D721Med (cell line): ENCODE data around the gene EIF2D.

Source experiments
- DNase-seq: peaks from one replicate; pipeline ENCODE4 v3.0.0; 2011; ENCODE audit warnings: low spot score; ENCODE audit not compliant: insufficient read length
- FAIRE-seq: peaks from 2 replicates; lab custom pipeline; 2011; peaks lifted over from hg19 to GRCh38; lab: Jason Lieb, UNC
- CTCF ChIP-seq: IDR thresholded peaks from 2 replicates; pipeline ENCODE4 v1.5.1; 2012; ENCODE audit warnings: mild to moderate bottlenecking, control low read depth; ENCODE audit not compliant: insufficient read depth; ENCODE audit errors: missing control alignments

EIF2D gene

DNA sequence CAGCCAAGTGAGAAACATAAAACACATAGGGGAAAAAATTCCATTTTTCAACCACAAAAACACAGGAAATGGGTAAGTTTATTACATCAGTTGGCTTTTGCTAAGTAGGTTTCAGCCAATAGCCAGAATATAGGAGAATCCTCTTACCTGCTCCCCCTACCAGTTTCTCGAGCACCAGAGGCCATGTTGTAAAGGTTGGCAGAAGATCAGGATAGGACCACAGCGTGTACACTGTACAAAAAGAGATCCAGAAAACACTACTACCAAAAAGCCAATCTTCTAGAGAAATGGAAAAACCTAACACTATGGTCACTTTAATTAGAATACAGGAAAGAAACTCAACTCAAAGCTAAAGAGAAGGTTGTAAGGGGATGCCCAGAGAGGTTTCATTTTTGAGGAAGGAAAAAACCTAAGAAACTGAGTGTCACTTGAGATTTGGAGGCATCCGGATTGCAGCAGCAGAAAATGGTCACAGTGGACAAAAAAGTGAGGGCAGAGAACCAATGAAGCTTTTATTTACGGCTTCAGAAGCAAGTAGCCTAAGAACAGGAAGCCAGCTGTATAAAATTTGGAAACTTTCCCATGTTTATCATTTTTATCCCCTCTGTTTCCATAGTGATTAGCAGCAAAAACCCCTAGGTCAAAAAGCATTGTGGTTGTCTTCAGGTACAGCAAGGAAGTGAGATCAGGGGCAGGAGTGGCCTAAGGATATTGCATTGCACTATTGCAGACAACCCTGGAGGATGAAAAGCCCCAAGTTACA, 2.9 kb downstream of the EIF2D start:
- DNase-seq (no peak), FAIRE-seq (no peak)
- TF ChIP-seq CTCF: no peak

DNA sequence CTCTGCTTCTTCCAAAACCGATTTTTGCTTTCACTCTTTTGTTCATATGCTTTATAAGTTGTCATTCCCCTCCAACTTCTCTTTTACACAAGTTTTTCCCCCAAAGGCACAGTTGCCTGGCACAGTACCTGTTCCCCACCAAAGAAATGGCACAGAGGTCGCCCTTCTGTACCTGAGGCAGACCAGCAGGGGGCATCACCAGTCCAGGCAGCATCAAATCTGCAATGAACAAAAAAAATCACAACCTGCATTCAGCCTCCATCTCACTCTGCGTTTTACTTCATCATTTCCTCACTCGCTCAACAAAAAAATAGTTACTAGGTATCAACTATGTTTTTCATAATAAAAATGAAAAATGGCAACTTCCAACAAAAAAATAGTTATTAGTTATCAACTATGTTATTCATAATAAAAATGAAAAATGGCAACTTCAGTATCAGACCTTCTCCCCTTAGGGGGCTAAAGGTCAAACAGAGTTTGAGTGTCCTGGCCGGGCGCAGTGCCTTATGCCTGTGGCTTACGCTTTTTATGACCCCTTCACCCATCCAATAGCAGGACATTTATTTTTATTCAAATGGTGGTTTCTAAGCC, 4.1 kb downstream of the EIF2D start:
- FAIRE-seq: no peak
- no peak for DNase-seq
- TF ChIP-seq CTCF: peak; percentile 89

DNA sequence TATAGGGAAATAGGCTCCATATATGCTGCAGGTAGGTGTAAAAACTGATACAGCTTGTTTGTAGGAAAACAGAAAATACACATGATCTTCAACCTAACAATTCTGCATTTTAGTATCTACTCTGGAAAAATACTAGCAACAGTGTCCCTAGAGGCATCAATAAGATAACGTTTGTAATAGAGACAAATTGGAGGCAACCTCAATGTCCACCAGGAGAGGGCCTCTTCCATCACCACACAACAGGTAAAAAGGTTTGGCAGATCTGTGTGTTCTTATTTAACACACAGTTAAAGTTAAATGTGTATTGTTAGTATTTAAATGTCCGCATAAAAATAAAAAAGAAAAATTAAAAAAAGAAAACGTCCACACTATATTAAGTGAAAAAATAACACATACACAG, 5.4 kb downstream of the EIF2D start:
- no peak for DNase-seq
- TF ChIP-seq CTCF: peak; percentile 26
- no peak for FAIRE-seq

GRCh38 chr1:206604861-206605260, 7.4 kb downstream of the EIF2D start:
- DNase-seq (no peak), FAIRE-seq (no peak)
- TF ChIP-seq CTCF: no peak

DNA sequence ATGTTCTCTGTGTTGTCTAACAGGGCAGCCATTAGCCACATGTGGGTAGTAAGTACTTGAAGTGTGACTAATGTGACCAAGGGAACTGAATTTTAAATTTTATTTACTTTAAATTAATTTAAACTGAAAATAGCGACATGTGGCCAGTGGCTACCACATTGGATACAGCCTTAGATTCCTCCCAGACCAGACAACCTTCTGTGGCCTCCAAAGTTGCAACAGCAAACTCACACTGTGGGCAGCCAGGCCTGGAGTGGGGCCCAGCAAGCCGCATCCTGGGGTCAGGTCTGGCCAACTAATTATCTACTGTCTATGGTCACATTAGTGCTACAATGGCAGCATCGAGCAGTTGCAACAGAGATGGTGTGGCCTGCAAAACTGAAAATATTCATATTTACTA, 11.7 kb downstream of the EIF2D start:
- DNase-seq (no peak), FAIRE-seq (no peak)
- TF ChIP-seq CTCF: no peak

DNA sequence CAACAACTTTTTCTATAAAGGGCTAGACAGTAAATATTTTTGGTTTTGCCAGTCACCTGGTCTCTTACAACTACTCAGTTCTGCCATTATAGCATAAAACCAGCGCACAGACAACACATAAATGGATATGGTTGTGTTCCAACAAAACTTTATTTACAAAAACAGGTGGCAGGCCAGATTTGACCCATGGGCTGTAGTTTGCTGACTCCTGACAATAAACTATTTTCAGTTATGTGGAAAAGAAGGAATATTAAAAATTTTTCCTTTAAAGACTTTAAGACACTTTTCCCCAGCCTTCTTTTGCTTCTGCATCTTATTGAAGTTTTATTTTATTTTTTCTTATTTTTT, 16.0 kb downstream of the EIF2D start:
- TF ChIP-seq CTCF: no peak
- no peak for DNase-seq
- FAIRE-seq: no peak

DNA sequence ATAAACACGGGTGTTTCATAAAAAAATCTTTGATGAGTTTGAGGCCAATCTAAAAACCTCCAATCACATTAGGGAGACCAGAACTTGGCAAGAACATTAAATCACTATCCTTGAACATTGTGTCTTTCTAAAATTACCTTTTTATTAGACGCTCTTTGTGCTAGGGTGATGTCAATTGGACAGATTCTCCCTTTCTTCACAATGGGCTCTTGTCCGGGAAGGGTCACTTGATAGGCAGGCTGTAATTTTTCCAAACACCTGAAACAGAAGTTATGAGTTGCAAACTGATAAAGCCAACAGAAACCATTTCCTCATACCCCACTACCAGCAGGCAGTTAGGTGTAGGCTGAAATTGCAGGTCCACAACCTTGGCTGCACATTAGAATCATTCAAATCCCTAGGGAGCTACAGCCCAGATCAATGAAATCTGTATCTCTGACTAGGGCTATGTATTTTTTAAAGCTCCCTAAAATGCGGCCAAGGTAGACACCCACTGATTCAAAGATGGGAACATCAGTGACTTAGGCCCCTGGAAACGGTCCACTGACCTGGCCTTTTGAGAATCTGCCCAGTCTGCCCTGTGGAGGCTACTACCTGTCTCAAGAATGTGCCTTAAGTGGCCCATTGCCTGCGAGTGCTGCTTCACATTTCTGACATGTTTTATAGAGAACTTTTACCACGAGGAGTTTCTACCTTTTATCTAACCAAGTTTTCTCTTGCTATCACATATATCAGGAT, 16.5 kb downstream of the EIF2D start:
- DNase-seq (no peak), FAIRE-seq (no peak)
- no peak for TF ChIP-seq CTCF
